HG03354 (cell line): ENCODE results near the gene CMIP.

Experiments
- ATAC-seq: cut with Tn5 transposase; IDR thresholded peaks from one replicate; pipeline ENCODE4 v1.9.1; 2021; ENCODE audit warnings: mild to moderate bottlenecking; ENCODE audit not compliant: unreplicated experiment, poor library complexity, severe bottlenecking

CMIP gene

GRCh38 chr16:81697616-81698309 lies 253.2 kb downstream of the CMIP start:
- no peak for ATAC-seq

GRCh38 chr16:81698310-81698641 lies 253.7 kb downstream of the CMIP start:
- no peak for ATAC-seq

DNA sequence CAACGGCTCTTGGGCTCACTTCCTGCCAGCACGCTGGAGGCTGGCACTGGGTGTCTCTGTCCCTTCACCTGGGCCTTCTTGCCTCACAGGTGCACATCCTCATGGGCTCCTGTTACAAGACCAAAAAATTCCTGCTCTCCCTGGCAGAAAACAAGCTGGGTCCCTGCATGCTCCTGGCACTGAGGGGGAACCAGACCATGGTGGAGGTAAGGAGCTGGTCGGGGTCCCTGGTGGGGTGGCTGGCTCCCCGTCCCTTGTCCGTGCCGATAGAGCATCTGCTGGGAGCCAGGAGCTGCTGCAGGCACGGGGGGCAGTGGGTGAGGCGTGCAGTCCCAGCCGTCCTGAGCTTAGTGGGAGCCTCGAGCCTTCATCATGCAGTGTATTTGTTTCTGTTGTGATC lies 255.0 kb downstream of the CMIP start:
- no peak for ATAC-seq

DNA sequence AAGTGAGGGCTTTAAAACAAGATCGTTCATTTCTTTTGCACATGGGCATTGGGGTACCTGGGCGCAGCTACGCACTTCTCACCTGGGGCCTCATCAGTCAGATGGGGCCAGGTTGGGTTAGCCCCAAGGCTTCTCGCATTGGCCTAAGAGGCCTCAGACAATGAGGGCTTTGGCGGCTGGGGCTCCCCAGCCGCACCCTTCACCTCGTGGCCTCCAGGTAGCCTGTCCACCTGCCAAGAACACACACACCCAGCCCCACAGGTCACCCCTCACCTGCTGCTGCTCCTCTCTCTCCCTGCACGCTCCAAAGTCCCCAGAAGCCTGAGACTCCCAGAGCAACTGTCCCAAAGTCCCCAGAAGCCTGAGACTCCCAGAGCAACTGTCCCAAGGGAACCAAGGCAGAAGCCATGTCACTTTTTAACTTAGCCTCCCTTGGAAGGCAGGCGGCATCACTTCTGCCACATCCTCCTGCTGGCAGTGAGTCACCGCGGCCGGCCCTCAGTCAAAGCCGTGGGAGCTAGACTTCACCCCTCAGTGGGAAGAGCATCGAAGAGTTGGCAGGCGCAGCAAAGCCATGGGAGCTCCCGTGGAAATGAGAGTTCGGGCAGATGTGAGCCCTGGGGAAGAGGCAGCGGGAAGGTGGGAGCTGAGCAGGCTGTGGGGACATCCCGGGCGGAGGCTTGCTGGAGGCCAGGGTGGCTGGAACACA lies 255.6 kb downstream of the CMIP start:
- ATAC-seq: no peak

DNA sequence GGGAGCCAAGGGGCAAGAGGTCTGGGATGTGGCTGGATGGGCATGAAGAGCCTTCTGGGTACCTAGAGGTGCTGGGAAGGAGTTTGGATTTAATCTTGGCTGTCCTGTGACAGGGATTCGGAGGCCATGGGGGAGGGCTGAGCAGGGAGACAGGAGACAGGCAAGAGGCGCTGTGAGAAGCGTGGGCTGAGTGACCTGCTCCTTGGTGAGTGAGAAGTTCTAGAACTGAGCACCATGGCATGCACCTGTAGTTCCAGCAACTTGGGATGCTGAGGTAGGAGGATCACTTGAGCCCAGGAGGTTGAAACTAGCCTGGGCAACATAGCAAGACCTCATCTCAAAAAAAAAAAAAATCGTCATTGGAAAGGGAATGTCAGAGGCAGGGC lies 256.2 kb downstream of the CMIP start:
- ATAC-seq: no peak

DNA sequence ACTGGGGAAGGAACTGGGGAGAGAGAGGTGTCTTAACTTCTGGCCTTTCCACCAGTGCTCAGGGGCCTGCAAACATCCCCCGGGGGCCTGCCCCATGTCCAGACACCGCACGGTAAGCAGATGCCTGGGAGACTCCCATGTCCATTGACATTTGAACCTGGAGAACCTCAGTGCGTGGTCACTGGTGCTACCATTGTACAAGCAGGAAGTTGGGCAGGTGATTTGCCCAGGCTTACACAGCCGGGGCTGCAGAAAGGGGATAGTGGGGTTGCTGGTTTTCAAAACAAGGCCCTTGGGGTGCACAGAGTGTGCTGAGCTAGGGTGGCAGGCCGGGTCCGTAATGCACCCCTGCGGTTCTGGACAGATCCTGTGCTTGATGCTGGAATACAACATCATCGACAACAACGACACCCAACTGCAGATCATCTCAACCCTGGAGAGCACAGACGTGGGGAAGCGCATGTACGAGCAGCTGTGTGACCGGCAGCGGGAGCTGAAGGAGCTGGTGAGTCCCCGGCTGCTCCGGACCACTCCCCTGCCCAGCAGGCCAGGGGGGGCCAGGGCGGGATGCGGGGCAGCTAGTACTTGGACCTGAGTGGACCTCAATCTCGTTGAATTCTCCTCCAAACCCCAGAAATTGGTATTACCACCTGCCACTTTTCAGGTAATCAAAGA lies 256.8 kb downstream of the CMIP start:
- ATAC-seq: no peak

DNA sequence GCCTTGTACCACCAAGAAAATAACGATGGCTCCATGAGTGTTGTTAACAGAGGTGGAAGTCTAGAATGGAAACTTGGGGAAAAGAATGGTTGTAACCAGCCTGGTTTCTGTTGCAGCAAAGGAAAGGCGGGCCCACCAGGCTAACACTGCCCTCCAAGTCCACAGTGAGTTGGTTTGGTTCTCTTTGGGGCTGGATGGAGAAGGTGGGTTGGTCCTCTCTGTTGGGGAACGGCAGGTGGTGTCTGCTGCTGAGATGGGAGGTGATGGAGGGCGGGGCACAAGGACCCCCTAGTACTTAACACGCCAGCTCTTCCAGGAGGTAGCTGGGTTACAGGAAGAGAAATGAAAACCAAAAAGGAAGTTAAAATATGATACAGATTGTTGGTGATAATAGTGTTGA lies 257.9 kb downstream of the CMIP start:
- ATAC-seq: no peak

DNA sequence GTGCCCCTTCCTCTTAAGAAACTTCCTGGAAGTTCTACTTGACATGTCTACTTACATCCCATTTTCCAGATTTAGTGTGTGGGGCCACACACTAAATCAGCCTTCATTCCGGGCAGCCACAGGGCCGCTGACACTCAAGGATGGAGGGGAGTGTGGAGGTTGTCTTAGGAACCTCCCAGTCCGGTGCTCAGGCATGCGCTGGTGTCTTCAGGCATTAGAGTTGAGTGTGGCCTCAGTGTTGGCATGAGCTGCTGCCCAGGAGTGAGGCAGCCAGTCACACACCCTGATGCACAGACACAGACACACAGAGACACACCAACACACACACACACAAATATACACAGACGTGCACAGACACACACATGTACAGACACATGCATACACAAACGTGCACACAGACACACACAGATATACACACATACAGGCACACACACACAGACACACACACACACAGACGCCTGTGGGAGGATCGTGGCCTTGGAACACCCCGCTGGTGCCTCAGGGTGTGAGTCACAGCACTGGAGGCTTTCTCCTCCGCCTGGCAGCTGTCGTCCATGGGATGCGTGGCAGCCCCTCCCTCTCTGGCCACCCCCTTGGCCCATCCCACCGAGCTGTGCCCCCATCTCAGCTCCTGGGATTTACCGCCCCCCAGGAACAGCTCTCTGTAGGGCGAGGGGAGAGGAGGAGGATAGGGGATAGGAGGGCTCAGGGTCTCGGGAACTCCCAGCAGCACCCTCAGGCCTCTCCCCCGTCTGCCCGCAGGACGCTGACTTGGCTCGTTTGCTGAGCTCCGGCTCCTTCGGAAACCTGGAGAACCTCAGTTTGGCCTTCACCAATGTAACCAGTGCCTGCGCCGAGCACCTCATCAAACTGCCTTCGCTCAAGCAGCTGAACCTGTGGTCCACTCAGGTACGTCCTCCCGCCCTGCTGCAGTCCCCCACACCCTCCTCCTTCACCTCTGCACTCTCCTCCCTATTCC lies 258.9 kb downstream of the CMIP start:
- ATAC-seq: no peak

DNA sequence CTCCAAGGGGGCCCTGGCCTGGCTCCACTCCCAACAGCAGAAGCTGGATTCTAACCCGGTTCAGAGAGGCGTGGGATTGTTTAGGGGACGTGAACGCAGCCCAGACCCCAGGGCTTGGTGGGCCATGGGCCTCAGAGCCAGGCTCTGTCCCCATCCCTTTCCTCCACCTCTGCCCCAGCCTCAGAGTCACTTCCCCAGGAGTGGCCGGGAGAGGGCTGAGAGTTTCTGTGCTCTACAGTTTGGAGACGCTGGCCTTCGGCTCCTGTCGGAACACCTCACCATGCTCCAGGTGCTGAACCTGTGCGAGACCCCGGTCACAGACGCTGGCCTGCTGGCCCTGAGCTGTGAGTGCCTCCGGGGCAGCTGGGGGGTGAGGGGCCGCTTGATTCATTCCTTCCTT lies 260.7 kb downstream of the CMIP start:
- no peak for ATAC-seq

- ATAC-seq: no peak
These were observed 262.0 kb downstream of the CMIP start for GRCh38 chr16:81706327-81707295.

GRCh38 chr16:81707411-81708265 lies 263.0 kb downstream of the CMIP start:
- ATAC-seq: no peak

DNA sequence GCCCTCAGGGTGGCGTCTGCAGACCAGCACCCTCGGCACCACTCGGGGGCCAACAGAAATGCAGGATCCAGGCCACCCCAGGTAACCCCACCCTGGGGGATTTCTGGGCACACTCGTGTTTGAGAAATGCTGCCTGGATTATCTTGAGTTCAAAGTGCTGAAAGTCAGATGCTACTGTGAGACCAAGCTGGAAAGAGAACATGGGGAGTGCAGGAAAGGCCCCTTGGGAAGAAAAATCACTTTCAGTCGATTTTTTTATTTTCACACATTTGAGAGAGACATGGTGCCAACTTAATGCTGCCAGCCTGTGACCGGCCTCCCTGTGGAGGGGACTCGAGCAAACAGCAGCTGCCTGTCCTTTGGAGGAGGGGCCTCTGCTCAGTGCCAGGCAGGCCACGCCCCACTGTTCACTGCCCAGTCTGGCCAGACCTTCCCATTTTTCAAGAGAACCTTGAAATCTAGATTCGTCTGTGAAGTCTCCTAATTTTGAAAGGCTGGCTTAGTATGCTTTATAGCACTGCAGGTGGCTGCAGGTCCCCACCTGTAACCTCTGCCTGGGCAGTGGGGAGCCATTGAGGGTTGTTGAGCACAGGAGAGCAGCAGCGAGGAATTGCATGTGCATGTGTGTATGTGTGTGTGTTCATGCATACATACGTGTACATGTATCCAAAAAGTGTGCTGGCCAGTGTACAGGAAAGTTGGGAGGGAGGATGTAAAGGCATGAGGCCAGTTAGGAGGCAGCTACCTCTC lies 263.8 kb downstream of the CMIP start:
- no peak for ATAC-seq

DNA sequence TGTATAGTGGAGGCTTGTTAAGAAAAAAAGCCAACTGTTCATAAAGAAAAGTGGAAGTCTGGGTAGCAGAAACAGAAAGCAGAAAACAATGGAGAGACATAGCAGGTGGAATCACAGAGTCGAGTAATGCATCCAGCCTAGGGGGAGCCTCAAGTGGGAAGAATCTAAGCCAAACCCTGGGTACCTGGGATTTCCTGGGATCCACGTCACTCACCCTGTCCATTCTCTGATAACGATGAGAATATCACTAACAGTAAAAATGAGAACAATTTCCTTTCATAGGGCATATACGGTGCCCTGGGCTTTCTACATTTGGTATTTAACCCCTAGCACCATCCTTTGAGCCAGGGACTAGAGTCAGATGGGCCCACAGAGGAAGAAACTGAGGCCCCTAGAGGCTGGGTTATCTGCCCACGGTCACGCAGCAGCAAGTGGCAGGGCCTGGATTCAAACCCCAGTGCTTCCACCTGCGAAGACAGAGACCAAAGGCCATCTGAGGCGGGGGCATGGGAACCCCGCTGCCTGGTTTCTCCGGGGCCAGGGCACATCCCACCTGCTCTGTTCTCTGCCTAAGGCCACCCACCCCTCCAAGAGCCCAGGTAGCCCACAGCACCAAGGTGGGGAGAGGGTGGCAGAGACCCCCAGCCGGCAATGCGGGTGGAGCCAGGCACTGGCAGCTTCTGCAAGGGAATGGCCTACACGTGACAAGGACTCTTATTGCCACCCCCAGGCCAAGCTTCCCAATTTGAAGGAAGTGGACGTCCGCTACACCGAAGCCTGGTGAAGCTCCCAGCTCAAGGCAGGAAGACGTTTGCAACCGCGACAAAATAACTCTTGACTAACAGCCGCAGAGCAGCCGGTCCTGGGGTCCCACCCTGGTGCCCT lies 264.6 kb downstream of the CMIP start:
- ATAC-seq: no peak

- ATAC-seq: no peak
These were observed 265.4 kb downstream of the CMIP start for GRCh38 chr16:81710044-81710443.

DNA sequence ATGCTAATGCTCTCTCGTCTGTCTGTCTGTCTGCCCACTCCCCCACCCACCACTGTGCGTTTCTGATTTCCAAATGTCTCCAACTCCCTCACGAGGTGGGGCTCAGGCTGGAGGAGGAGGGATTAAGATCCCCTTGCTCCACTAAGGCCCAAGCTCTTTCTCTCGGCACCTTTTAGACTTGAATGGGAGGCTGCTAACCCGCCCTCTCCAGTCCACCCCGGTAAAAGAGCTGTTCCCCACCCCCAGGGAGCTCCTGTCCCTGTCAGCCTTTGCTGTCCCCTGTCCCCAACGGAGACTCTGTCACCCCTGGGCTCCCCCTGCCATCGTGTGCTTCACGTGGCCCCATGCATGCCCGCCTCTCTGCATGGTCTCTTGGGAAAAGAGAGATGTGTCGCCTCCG lies 266.0 kb downstream of the CMIP start:
- no peak for ATAC-seq

- no peak for ATAC-seq
These were observed 267.2 kb downstream of the CMIP start for GRCh38 chr16:81711657-81712319.
